Measurements from ENCODE around the gene TRAF4. TPM values are rescaled to one million over a fixed set of nuclear protein-coding genes. Genes with fewer than 3 reads are reported as not detected.

Gene TRAF4
- total RNA-seq, 4 donors from 2014 or later = 25.0 to 39.8 (median 33.0) TPM

DNA sequence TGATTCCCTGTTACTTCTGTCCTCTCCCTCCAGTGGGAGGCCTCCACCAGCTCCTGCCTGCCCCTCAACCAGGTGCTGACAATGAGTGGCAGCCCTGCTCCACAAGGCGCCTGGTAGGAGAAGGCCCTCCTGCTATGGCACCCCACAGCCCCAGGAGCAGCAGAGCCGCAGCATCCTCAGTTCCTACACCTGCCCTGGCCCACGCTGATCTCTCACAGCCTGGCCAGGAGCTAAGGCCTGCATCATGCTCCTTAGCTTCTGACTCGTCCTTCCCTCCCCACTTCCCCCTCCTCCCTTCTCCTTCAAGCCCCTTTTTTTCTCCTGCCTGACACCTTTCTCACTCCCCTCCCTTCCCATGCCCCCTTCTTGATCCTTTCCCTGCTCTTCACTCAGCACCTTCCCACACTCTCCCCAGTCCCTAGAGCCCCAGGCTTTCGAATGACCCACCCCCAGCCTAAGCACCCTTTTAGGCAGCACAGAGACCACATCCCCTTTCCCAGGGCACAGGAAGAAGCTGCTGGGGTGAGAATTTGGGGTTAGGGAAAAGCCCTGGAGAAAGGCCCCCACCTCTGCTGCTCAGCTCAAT, 38.6 kb upstream of the TRAF4 start:
- TF ChIP-seq POLR2A (IDR thresholded peaks at IDR 0.05) (no peak), CTCF (IDR thresholded peaks at IDR 0.05) (no peak)
- H3K27me3 ChIP-seq = no peaks in the 10 kb centered on the region
- no peak for DNase-seq
- no peak overlapping the region for H3K27ac ChIP-seq
- WGBS, 2 donors = 69 to 81% methylated on average over 4 to 5 of the region's 5 CpGs
- intact Hi-C loops (cut with DNase I) = no loop called here
- H3K4me3 ChIP-seq = no peak overlapping the region
- peaks cover 20 to 59% (median 29%) of the 10 kb centered on the region in 3 donors for H3K36me3 ChIP-seq
- peaks cover 3 to 14% (median 4%) of the 10 kb centered on the region in 3 donors for H3K4me1 ChIP-seq
- no peaks in the 10 kb centered on the region for H3K9me3 ChIP-seq

DNA sequence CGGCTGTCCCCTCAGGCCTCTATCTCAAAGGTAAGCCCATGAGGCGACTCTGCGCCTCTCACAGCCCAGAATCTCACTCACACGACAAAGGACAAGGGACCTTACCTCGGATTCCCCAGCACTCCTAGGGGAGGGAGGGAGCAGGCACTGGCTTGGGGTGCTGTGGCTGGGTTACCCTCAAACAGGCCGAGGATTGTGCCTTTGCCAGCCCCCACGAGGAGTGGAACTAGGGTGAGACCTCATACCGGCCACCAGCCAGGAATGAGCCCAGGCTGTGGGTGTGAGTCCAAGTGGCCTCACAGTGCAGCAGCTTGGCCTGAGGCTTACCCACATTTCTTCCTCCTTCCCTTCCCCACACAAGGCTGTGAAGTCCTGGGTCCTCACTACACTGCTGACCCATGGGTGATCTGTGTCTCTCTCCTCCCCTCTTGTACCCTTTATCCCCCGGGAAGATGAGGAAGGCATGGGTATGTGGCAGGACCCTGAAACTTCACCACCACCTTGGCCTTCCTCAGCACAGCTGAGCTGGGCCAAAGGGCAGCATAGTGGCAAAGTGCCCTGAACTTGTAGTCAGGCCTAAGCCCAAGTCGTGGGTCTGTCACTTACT, 38.0 kb upstream of the TRAF4 start:
- intact Hi-C loops (cut with DNase I) = no loop called here
- Histone ChIP-seq H3K36me3 (peaks cover 13 to 52% (median 22%) of the 10 kb centered on the region in 3 donors), H3K4me1 (peaks cover 3 to 20% (median 6%) of the 10 kb centered on the region in 3 donors), H3K9me3 (no peaks in the 10 kb centered on the region), H3K27me3 (no peaks in the 10 kb centered on the region), H3K4me3 (no peak overlapping the region), H3K27ac (no peak overlapping the region)
- DNase-seq = no peak
- TF ChIP-seq POLR2A (IDR thresholded peaks at IDR 0.05) = no peak
- TF ChIP-seq CTCF (IDR thresholded peaks at IDR 0.05) = no peak
- 28 to 64% methylated on average over 2 to 6 of the region's 10 CpGs for WGBS, 2 donors

DNA sequence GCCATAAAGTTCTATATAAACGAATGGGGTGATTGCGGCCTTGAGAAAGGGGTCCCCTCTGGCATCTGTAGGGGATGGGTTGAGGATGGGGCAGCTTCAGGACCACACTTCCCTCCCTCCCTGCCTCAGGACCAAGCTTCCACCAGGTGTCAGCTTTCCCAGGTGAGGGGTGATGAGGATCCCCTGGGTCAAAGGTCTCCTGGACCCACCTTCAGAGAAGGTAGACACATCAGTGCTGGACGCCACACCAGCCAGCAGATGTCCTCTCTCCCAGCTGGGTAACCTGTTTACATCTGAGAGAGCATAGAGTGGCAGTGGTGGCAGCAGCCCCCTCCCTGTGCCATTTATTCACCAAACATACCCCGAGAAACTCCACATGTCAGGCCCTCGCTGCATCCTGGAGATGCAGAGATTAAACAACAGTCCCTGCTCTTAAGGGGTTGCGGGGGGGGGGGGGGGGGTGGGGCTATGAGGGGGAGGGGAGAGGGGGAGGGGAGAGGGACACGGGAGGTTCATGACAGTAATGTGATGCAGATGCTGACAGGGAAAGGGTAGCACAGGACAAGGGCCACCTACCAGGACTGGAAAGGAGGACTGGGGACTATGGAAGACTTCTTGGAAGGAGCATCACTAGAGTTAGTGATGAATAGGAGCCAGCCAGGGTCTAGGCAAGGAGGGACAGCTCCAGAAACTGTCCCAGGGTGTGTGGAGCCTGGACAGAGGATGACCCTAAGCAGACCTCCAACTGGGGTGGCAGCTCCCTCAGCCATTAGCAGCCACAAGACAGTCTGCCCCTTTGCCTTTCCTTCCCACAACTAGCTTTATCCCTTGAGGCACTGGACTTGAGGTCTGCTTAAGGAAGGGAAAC, 37.1 kb upstream of the TRAF4 start:
- 68 to 85% methylated on average over 3 of the region's 7 CpGs for WGBS, 2 donors
- intact Hi-C loops (cut with DNase I) = no loop called here
- H3K9me3 ChIP-seq = no peaks in the 10 kb centered on the region
- no peak for DNase-seq
- peaks cover 6 to 27% (median 8%) of the 10 kb centered on the region in 3 donors for H3K4me1 ChIP-seq
- H3K36me3 ChIP-seq = peaks cover 6 to 44% (median 14%) of the 10 kb centered on the region in 3 donors
- TF ChIP-seq CTCF (IDR thresholded peaks at IDR 0.05) = no peak
- no peak for TF ChIP-seq POLR2A (IDR thresholded peaks at IDR 0.05)
- no peaks in the 10 kb centered on the region for H3K27me3 ChIP-seq
- H3K27ac ChIP-seq = no peak overlapping the region
- H3K4me3 ChIP-seq = no peak overlapping the region

DNA sequence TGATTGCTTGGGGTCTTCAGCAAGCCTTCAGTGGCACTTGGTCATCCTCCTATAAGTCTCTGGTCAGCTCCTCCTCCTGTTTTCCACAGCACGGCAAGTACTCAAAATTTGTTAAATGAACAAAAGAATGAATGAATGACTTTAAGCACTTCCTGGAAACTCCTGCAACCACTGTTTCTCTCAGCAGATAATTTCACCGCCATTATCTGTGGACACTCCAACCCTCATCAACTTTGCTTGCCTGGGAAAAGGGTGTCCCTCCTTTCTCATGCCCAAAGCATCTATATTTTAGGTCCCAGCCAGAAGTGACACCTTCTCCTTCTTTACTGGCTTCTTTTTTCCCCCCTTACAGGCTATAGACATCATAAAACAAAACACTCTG, 36.5 kb upstream of the TRAF4 start:
- no peaks in the 10 kb centered on the region for H3K27me3 ChIP-seq
- H3K36me3 ChIP-seq = peaks cover 6 to 37% (median 9%) of the 10 kb centered on the region in 3 donors
- H3K4me1 ChIP-seq = peaks cover 10 to 33% (median 13%) of the 10 kb centered on the region in 3 donors
- H3K4me3 ChIP-seq = no peak overlapping the region
- WGBS, 2 donors = 86 to 89% methylated on average over 2 of the region's 2 CpGs
- no peaks in the 10 kb centered on the region for H3K9me3 ChIP-seq
- intact Hi-C loops (cut with DNase I) = no loop called here
- TF ChIP-seq POLR2A (IDR thresholded peaks at IDR 0.05) = no peak
- no peak for TF ChIP-seq CTCF (IDR thresholded peaks at IDR 0.05)
- no peak overlapping the region for H3K27ac ChIP-seq
- no peak for DNase-seq

Data from esophagus squamous epithelium (tissue), 5 donors.